IMR-90 (cell line): ENCODE results near the gene RGS16. TPM values are rescaled to one million over a fixed set of nuclear protein-coding genes. Genes with fewer than 3 reads are reported as not detected.

Experiments used
- ATAC-seq: fragments of 200-7000 bp; cut with Tn5 transposase; 2 replicates; pipeline ENCODE4 v1.9.1; 2020; ENCODE audit warnings: low read depth, mild to moderate bottlenecking, moderate library complexity
- BruUV-seq: library from RNA; stranded (reverse); fragments of 400-500 nt; replicated peaks from 2 replicates; lab custom pipeline; 2021; lab: Mats Ljungman, UMichigan
- CTCF ChIA-PET: fragments of 300-600 bp; formaldehyde crosslinking; extraction: SDS; loops from one replicate; lab custom pipeline; 2021; ENCODE audit warnings: antibody characterized with exemption; lab: Yijun Ruan, JAX
- POLR2A ChIA-PET: fragments of 300-600 bp; sonication (Branson Sonifier 250); formaldehyde crosslinking; loops from one replicate; lab custom pipeline; 2022; ENCODE audit warnings: antibody characterized with exemption; ENCODE audit not compliant: unreplicated experiment; lab: Charles Lee
- DNase-seq: peaks from one replicate; pipeline ENCODE4 v3.0.0; 2013
- H2AFZ ChIP-seq: replicated peaks from 2 replicates; pipeline ENCODE3; 2013; ENCODE audit warnings: low read length, mild to moderate bottlenecking; ENCODE audit not compliant: poor library complexity
- H2AK5ac ChIP-seq: 2 replicates; pipeline ENCODE4 v1.6.1; 2013; ENCODE audit warnings: low read depth, low read length, inconsistent platforms
- H2AK9ac ChIP-seq: replicated peaks from 2 replicates; pipeline ENCODE3; 2013; ENCODE audit warnings: mild to moderate bottlenecking, low read depth, low read length, moderate library complexity; ENCODE audit not compliant: poor library complexity
- H2BK120ac ChIP-seq: 2 replicates; pipeline ENCODE4 v1.6.1; 2013; ENCODE audit warnings: low read depth, low read length, inconsistent platforms
- H2BK15ac ChIP-seq: 3 replicates; pipeline ENCODE4 v1.6.1; 2013; ENCODE audit warnings: low read depth, low read length, inconsistent platforms
- H2BK20ac ChIP-seq: 2 replicates; pipeline ENCODE4 v1.6.1; 2013; ENCODE audit warnings: low read depth, mild to moderate bottlenecking, inconsistent platforms, low read length, moderate library complexity
- H2BK5ac ChIP-seq: 2 replicates; pipeline ENCODE4 v1.6.1; 2013; ENCODE audit warnings: mild to moderate bottlenecking, low read depth, low read length, inconsistent platforms; ENCODE audit not compliant: poor library complexity, severe bottlenecking
- H3K14ac ChIP-seq: replicated peaks from 2 replicates; pipeline ENCODE4 v1.6.1; 2013; ENCODE audit warnings: low read depth, low read length, inconsistent platforms
- H3K18ac ChIP-seq: 2 replicates; pipeline ENCODE4 v1.6.1; 2013; ENCODE audit warnings: low read depth, low read length, control low read depth
- H3K23ac ChIP-seq: 2 replicates; pipeline ENCODE4 v1.6.1; 2013; ENCODE audit warnings: low read depth, low read length, inconsistent platforms
- H3K27ac ChIP-seq: 2 replicates; pipeline ENCODE4 v1.5.1; 2013; ENCODE audit warnings: mild to moderate bottlenecking, control low read depth, low read length; ENCODE audit not compliant: insufficient read depth
- H3K27me3 ChIP-seq: 2 replicates; pipeline ENCODE4 v1.6.1; 2013; ENCODE audit warnings: low read length; ENCODE audit not compliant: control insufficient read depth, insufficient read depth
- H3K36me3 ChIP-seq: 2 replicates; pipeline ENCODE4 v1.6.1; 2013; ENCODE audit warnings: low read length, mixed read lengths; ENCODE audit not compliant: control insufficient read depth, insufficient read depth
- H3K4ac ChIP-seq: 2 replicates; pipeline ENCODE4 v1.6.1; 2013; ENCODE audit warnings: low read depth, low read length, inconsistent platforms
- H3K4me1 ChIP-seq: 2 replicates; pipeline ENCODE4 v1.6.1; 2013; ENCODE audit warnings: low read length, mixed read lengths; ENCODE audit not compliant: control insufficient read depth, insufficient read depth
- H3K4me2 ChIP-seq: 2 replicates; pipeline ENCODE4 v1.6.1; 2013; ENCODE audit warnings: low read depth, mild to moderate bottlenecking, control low read depth, low read length, moderate library complexity
- H3K4me3 ChIP-seq: 2 replicates; pipeline ENCODE4 v1.5.1; 2013; ENCODE audit warnings: low read depth, mild to moderate bottlenecking, control low read depth, low read length, moderate library complexity; ENCODE audit not compliant: insufficient read depth
- H3K56ac ChIP-seq: 2 replicates; pipeline ENCODE4 v1.6.1; 2013; ENCODE audit warnings: low read length, inconsistent platforms; ENCODE audit not compliant: insufficient read depth; ENCODE audit errors: extremely low read depth
- H3K79me1 ChIP-seq, 2 experiments: 2 replicates each; pipeline ENCODE4 v1.6.1; 2013; ENCODE audit warnings: low read length in 2 of 2, inconsistent platforms in 1 of 2, low read depth in 1 of 2
- H3K9ac ChIP-seq: 2 replicates; pipeline ENCODE4 v1.6.1; 2013; ENCODE audit warnings: low read depth, low read length, control low read depth
- H3K9me1 ChIP-seq: 2 replicates; pipeline ENCODE4 v1.6.1; 2013; ENCODE audit warnings: low read length, inconsistent platforms; ENCODE audit not compliant: insufficient read depth
- H3K9me3 ChIP-seq: 2 replicates; pipeline ENCODE4 v1.6.1; 2013; ENCODE audit warnings: low read length; ENCODE audit not compliant: control insufficient read depth, insufficient read depth
- H4K20me1 ChIP-seq: 2 replicates; pipeline ENCODE4 v1.6.1; 2013; ENCODE audit warnings: low read length, inconsistent platforms; ENCODE audit not compliant: insufficient read depth
- H4K5ac ChIP-seq: 2 replicates; pipeline ENCODE4 v1.6.1; 2013; ENCODE audit warnings: mild to moderate bottlenecking, low read depth, low read length, control low read depth
- H4K8ac ChIP-seq, 2 experiments: 2 replicates each; pipeline ENCODE4 v1.6.1; 2013; ENCODE audit warnings: low read depth in 2 of 2, low read length in 2 of 2, control low read depth in 1 of 2, inconsistent platforms in 1 of 2
- H4K91ac ChIP-seq: 2 replicates; pipeline ENCODE4 v1.6.1; 2013; ENCODE audit warnings: low read depth, low read length, inconsistent platforms; ENCODE audit not compliant: insufficient read depth
- ELK1 ChIP-seq: fragments of 150-350 bp; IDR thresholded peaks from 2 replicates; pipeline ENCODE4 v1.6.1; 2016; ENCODE audit warnings: low read depth, mild to moderate bottlenecking, low read length, moderate library complexity, borderline replicate concordance
- FOS ChIP-seq: fragments of 150-350 bp; IDR thresholded peaks from 2 replicates; pipeline ENCODE4 v1.6.1; 2016; ENCODE audit warnings: low read depth, low read length
- MAFK ChIP-seq: IDR thresholded peaks from 2 replicates; pipeline ENCODE4 v1.6.1; 2012; ENCODE audit warnings: low read depth, low read length, improper control_type of control experiment
- NFE2L2 ChIP-seq: fragments of 150-350 bp; IDR thresholded peaks from 2 replicates; pipeline ENCODE4 v1.6.1; 2016; ENCODE audit warnings: low read depth, mild to moderate bottlenecking, low read length
- WGBS, 2 experiments: methylation state at CpG; one replicate each; pipeline versions ENCODE4 v1.1.5 to v1.1.7; 2013; ENCODE audit warnings: missing lambda C conversion rate in 2 of 2; ENCODE audit not compliant: insufficient read length in 1 of 2; ENCODE audit errors: extremely low coverage in 2 of 2; 5-methylcytosine and 5-hydroxymethylcytosine counted together
- dilution Hi-C: fragments of 300-500 bp; cut with HindIII; formaldehyde crosslinking; loops from one replicate; pipeline ENCODE4 v1.14.3; 2018; ENCODE audit warnings: low sequenced_read_pairs; ENCODE audit not compliant: unreplicated experiment
- in situ Hi-C: fragments of 300-500 bp; cut with MboI; formaldehyde crosslinking; loops from 3 replicates; pipeline ENCODE4 v1.14.3; 2019; ENCODE audit warnings: low sequenced_read_pairs, inconsistent platforms, mixed read lengths
- intact Hi-C: fragments of 100-400 bp; cut with micrococcal nuclease; formaldehyde crosslinking; loops from 2 replicates; pipeline ENCODE4 v1.10.0; 2022
- polyA plus RNA-seq, 3 experiments: library from polyadenylated mRNA; depleted of rRNA; stranded (reverse); fragments of >200 nt; gene quantifications; 2 replicates each; pipeline ENCODE4 v1.2.3, GENCODE V29; 2012; ENCODE audit warnings: low replicate concordance in 1 of 3
- total RNA-seq: library from RNA; depleted of rRNA; stranded (reverse); fragments of >200 nt; gene quantifications from 2 replicates; pipeline ENCODE4 v1.2.3, GENCODE V29; 2012
- TF ChIP-seq, protein P1 (sequence below): fragments of 150-350 bp; IDR thresholded peaks from 2 replicates; pipeline ENCODE4 v1.6.1; 2017; ENCODE audit warnings: mild to moderate bottlenecking, antibody characterized with exemption, low read length, low read depth

The RGS16 gene
- total and polyA plus RNA-seq, 2 of the 4 experiments (the other 2 are of a cell fraction) = 0.15 to 0.18 TPM

DNA sequence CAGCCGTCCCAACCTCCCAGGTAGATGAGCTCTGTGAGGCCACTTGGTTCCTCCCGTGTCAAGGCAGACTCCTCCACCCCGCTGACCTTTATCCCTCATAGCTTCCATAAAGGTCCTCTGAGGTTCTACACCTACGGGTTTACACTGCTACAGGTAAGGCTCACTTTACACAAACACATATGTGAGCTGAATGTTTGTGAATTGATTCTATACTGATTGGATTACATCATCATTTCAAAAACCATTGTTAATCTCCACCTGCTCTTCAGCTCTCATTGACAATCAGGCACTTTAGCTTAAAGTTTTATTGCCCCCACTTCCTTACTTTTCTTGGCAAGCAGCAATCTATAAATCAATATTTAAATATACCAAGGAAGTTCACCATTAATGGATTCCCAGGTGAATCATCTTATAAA, 12.8 kb upstream of the RGS16 start:
- Histone ChIP-seq H3K36me3 (no peaks in the 10 kb centered on the region), H3K9me1 (no peaks in the 10 kb centered on the region; the same call in 1 of the 2 replicates), H3K27ac (no peak overlapping the region), H2BK15ac (no peak overlapping the region), H3K23ac (no peak overlapping the region), H2AFZ (no peak overlapping the region), H3K4me1 (peaks cover 11% of the 10 kb centered on the region; the same call in 1 of the 2 replicates), H4K20me1 (no peaks in the 10 kb centered on the region), H2BK20ac (no peak overlapping the region), H3K56ac (no peak overlapping the region), H3K27me3 (peaks cover 21% of the 10 kb centered on the region), H3K9me3 (no peaks in the 10 kb centered on the region), H3K9ac (no peak overlapping the region), H4K8ac (no peak overlapping the region), H2BK120ac (no peak overlapping the region), H4K91ac (no peak overlapping the region), H2AK9ac (no peak overlapping the region), H3K4me2 (no peak overlapping the region), H3K18ac (no peak overlapping the region), H2BK5ac (no peak overlapping the region), H3K79me1 (no peaks in the 10 kb centered on the region), H3K14ac (no peak overlapping the region), H4K5ac (no peak overlapping the region), H2AK5ac (no peak overlapping the region), H3K4ac (no peak overlapping the region), H3K4me3 (no peak overlapping the region)
- POLR2A ChIA-PET = no interaction called here
- no peak for DNase-seq
- no TSS peak for BruUV-seq
- TF ChIP-seq NFE2L2 (no peak), FOS (no peak), ELK1 (no peak), MAFK (no peak)
- TF ChIP-seq, protein P1, sequence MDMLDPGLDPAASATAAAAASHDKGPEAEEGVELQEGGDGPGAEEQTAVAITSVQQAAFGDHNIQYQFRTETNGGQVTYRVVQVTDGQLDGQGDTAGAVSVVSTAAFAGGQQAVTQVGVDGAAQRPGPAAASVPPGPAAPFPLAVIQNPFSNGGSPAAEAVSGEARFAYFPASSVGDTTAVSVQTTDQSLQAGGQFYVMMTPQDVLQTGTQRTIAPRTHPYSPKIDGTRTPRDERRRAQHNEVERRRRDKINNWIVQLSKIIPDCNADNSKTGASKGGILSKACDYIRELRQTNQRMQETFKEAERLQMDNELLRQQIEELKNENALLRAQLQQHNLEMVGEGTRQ = no peak
- no CpG with 5 or more reads among the region's 4 CpGs for WGBS, 2 experiments
- intact Hi-C loops (loop anchor here (5.0 kb wide), 1 partner anchor 165 kb away; no protein-coding TSS in a partner anchor), in situ Hi-C loops (no loop called here), dilution Hi-C loops (no loop called here)
- ATAC-seq = no peak
- CTCF ChIA-PET = interaction anchor here (1.0 to 1.3 kb wide), 3 partner anchors 10 to 170 kb away, joined by 3 read pairs; no protein-coding TSS in a partner anchor
